GM21825 (cell line): ENCODE data around the gene ATAD2B.
"Not testable (repeated sequence)": the region's sequence is repeated elsewhere in the genome, so short reads cannot be mapped to it uniquely, and the experiment has no call there.

Experiments used
- ATAC-seq: cut with Tn5 transposase; IDR thresholded peaks from one replicate; pipeline ENCODE4 v1.9.1; 2021; ENCODE audit warnings: mild to moderate bottlenecking, moderate library complexity; ENCODE audit not compliant: unreplicated experiment

The ATAD2B gene

DNA sequence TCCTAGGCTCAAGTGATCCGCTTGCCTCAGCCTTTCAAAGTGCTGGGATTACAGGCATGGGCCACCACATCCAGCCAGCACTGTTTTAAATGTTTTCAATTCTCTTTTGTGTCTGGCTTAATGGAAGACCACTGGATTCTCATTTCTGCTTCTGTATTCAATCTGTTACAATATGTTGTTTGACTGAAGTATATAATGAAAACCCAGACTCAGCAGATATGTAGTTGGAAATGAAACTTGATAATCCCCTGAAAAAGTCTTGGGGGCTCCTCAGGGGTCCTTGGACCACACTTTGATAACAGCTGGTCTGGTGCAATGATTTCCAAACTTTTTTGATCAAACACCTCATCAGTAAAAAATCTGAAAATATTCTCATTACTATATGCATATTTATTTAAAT is 132.7 kb downstream of the ATAD2B start:
- ATAC-seq: no peak

DNA sequence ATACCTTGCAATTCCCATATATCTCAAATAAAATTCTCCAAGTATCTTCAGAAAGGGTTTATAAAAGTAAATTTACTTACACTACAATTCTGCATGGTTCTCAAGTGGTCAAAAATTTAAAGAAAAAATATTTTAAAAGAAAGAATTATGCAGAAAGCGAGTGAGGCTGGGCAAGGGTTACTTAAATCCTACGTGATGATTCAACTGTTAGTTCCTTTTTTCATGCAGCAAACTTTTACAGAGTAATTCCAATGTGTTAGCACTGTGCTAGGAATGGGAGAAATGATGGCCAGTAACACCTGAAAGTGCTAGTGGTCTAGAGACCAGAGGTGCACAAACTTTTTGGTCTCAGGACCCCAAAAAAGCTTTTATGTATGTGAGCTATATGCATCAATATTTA is 133.4 kb downstream of the ATAD2B start:
- no peak for ATAC-seq

DNA sequence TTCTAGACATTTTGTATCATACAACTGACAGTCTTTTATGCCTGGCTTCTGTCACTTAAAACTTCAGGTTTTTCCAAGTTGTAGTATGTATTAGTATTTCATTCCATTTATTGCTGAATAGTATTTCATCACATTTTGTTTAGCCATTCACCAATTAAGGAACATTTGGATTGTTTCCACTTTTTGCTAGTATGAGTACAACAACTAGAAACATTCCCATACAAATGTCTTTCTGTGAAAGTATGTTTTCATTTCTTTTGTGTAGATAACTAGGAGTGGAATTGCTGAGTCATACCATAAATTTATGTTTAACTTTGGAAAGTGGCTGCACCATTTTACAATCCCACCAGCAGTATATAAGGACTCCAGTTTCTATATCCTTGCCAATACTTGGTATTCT is 135.9 kb downstream of the ATAD2B start:
- no peak for ATAC-seq

DNA sequence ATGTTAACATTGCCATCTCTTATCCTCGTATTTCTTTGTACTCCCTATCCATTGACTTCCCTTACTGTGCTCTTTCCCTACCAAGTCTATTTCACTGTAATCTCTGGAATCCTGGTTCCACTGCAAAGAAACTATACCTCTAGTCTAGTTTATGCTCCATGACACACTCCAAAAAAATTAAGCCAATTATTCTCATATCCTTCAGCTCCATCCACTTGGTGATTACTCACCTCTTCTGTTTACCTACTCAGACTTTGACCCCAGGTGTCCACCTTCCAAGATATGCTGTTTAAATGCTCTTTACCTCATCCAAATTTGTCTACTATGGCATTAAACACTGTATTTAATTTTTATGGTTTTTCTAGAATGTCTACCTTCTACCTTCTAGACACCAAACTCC is 137.9 kb downstream of the ATAD2B start:
- ATAC-seq: no peak

DNA sequence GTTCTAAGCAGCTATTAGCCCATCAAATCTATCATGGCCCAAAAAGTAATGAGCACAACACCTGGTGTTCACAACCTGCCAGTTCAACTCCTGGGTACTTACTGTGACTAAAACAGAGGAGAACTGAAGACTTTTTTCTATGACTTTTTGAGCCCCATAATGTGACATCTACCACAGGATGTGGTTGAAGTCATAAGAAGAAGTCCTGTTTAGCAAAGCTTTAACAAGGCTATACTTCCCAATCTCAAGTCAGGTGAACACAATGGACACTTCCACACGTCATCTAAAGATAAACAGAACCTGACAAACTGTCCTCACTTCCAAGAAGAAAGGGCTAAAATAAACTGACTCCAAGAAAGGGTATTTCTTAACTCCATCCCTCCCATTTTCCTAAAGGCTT is 138.8 kb downstream of the ATAD2B start:
- ATAC-seq: peak; percentile 86

DNA sequence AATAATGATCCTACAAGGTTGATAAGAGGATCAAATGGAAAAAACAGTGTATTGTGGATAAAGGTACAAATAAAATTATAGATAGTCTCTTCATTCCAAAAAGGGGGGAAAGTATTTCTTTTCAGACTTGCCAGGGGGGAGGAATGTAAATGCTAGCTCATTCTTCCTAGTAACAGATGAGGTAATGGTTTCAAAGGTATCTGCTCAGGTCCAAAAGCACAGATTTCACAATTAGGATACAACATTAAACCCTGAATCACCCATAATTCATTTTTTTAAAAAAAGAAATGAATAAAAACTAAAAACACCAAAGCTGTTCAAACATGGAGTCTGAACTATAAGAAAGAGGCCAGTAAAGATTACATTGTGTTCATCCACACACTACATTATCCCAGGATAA is 142.0 kb downstream of the ATAD2B start:
- ATAC-seq: no peak

DNA sequence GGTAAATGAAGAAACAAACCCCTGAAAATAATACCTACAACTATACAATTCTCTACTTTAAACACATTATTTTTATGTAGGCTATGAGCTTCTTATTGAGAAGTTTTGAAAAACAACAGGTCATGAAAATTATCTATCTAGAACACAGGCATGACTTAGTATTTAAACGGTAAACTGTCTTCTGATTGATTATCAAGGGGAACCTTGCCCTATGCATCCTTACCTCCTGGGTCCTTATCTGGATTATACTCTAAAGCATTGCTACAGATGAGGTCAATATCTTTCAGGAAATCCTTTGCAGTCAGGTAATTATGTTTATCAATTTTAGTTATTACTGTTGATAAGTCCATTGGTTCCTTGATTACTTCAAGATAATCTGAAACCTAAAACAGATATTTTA is 144.3 kb downstream of the ATAD2B start:
- no peak for ATAC-seq

DNA sequence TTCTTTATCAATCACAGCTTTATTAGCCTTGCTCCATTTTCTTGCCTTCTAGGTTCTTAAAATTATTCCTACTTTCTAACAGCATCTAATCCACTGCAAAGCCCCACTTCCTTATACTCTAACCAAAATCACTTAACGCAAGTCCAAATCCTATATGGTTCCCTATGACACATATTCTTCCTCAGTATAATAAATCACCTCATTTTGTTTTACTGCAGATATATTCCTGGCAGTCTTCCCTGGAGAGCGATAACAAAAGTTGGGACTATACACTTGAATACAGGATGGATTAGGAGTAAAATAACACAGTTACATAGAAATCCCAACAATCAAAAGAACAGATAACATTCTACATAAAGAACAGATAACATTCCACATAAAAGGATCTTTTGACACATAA is 144.8 kb downstream of the ATAD2B start:
- ATAC-seq: no peak

DNA sequence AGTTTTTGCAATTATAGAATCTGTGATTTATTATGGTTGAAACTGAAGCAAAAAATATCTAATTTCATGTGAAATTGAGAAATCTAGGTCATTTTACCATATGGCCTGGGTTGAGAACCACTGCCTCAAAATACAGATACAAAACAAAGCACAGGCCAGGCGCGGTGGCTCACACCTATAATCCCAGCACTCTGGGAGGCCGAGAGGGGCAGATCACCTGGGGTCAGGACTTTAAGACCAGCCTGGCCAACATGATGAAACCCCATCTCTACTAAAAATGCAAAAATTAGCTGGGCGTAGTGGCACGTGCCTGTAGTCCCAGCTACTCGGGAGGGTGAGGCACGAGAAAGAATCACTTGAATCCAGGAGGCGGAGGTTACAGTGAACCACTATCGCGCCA is 146.5 kb downstream of the ATAD2B start:
- ATAC-seq: not testable (repeated sequence)

DNA sequence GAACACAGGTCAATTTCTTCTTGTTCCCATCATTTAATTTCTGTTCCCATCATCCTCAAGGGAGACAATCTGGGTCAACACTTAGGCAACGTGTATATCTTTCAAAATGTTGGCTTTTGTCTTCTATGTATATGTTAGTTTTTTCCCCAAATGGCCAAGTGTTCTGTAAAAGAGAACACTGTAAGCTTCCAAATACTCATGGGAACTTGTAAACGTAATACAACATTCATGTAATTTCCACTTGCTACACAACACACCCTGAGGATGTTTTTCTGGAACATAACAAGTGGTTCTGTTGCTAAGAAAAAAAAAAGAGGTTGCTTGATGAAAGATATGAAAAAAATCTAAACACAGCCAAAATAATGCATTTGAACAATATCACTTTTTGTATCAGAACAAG is 149.1 kb downstream of the ATAD2B start:
- no peak for ATAC-seq

DNA sequence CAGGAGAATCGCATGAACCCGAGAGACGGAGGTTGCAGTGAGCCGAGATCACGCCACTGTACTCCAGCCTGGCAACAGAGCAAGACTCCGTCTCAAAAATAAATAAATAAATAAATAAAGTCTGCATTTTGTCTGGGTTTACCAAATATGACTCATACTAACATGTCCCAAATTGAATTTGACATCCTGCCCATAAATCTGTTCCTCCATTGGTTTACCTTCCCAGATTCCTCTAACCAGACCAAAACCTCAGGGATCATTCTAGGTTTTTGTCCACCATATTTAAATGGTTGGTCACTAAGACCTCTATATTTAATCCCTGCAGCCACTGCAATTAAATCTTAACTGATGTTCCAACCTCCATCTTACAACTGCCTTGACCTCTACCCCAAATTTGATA is 150.9 kb downstream of the ATAD2B start:
- no peak for ATAC-seq

DNA sequence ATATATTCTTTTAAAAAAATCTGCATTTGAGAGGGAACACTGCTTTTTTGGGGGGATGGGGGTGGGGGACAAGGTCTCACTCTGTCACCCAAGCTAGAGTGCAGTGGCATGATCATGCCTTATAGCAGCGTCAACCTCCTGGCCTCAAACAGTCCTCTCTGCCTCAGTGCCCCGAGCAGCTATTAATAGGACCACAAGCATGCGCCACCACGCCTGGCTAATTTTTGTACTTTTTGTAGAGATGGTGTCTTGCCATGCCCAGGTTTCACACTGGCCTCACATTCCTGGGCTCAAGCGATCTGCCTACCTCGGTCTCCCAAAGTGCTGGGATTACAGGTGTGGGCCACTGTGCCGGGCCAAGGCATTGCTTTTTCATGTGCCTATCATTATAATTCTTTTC is 154.2 kb downstream of the ATAD2B start:
- ATAC-seq: no peak

DNA sequence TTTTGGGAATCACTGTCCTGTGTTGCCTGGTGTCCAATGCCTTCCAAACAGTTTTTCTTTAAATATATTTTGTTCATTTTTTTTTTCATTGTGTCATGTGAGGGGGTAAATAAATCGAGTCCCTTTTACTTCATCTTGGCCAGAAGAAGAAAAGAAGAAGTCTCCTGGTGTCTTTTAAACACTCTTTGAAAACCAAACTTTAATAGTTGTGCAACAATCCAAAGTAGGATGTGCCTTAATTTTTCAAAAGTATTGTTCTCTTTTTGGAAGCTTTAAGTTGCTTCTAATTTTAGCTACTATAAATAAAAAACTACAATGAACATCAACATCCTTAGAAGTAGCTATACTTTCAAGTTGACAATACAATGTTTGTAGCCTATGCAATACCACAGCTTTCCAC is 154.9 kb downstream of the ATAD2B start:
- ATAC-seq: no peak

DNA sequence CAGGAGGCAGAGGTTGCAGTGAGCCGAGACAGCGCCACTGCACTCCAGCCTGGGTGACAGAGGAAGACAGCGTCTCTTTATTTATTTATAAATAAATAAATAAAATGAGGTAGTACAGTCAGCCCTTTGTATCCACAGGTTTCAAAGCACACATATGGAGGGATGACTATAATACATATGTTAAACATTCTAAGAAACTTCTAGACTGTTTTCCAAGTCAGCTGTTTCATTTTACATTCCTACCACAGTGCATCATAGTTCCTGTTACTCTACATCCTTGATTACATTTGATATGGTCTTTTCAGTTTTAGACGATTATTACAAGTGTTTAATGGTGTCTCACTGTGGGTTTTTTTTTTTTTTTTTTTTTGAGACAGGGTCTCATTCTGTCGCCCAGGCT is 157.6 kb downstream of the ATAD2B start:
- ATAC-seq: no peak

DNA sequence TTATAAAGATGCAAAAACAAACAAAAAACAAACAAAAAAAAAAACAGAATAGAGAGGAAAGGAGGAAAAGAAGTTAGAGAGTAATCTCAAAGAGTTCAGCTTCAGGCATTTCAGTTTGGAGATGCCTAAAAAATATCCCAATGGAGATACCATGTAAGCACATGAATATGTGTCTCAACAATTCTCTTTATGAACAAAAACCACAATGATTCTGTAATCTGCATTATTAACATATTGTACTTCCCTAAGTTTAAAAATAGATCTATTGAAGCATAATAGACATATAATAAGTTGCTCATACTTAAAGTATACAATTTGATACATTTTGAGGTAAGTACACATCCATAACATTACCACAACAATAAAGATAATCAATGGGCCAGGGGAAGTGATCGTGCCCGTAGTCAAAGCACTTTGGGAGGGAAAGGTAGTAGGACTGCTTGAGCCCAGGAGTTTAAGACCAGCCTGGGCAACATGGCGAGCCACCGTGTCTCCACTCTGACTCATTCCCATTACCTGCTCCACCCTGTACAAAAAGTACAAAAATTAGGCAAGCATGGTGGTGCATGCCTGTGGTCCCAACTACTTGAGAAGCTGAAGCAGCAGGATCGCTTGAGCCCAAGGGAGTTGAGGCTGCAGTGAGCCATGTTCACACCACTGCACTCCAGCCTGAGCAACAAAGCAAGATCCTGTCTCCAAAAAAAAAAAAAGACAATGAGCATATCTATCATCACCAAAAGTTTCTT is 158.9 kb downstream of the ATAD2B start:
- ATAC-seq: no peak

DNA sequence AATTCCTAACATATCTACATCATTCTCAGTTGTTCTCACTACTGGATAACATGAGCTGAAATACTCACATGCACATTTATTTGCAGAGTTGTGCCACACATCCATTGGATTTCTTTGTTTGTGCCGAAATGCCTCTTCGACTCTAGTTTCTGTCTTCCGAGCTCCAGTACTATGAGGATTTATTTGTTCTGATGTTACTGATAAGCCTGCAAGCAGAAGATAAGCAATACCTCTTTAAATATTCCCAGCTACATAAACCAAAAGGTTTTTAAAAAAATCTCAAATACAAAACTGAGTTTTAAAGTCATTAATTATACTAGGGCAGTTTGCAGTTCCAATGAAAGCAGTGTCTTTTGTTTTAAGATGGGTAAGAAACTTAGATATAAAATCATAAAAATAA is 164.8 kb downstream of the ATAD2B start:
- ATAC-seq: no peak

DNA sequence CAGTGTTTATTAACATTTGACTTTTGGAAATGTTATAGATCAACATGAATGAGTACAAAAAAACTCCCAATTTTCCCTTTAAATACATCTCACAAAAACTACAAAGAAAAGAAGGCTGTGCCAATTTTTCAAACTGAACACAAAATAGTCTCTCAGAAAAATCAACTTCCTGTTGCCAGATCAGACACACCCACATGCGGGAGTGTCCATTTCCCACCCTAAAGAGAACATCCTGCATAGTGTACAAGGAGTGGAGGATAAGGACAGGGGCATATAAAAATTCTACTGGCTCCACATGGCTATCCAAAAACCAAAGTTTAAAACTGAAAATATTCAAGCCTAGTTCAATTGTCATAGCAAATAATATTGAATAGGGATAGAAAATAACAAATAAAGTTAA is 165.3 kb downstream of the ATAD2B start:
- no peak for ATAC-seq

DNA sequence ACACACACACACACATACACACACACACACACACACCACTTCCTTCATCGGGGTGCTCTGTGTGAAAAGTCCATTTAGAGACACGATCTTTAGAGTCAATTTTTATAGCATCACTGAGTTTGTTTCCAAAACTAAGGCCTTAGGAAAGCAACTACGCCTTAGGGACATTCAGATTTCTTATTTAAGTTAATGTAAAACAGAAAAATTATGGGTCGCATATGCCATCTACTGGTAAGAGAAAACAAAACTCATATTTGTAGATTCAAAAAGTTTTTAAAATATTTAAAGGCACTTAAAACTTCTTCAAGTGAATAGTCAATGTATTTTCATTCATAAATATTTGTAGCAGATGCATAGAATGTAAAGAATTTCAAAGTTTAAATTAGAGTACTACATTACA is 166.2 kb downstream of the ATAD2B start:
- no peak for ATAC-seq

DNA sequence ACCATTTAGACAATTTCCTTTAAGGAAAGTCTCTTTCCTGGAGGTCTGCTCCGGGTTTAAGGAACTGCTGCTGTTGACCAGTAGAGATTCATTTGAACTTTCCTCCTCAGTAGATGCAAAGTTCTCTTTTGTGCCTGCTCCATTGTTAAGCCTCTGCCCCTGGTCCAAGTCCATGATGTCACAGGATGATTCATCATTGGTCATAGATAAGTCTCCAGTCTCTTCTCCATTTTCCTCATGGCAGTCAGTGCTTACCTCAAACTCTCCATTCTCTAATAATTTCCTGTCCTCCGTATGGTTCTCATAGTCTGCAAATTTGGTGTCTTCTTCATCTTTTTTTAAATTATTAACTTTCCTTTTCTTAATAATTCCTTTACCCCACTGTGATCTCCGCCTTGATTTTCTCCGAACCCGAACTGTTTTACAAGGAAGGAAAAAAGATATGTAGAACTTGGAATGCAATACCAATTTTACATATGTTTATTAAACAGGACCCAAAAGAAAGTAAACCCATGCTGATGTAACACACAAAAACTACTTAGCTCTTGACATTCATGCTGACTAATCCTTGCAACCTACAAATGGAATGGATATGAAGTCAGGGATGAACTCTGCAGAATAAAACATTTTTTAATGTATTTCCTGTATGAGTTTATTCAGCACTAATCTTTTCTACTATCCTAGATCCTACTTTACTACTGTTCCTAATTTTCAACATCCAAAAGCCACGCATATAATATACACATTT is 169.1 kb downstream of the ATAD2B start:
- no peak for ATAC-seq

DNA sequence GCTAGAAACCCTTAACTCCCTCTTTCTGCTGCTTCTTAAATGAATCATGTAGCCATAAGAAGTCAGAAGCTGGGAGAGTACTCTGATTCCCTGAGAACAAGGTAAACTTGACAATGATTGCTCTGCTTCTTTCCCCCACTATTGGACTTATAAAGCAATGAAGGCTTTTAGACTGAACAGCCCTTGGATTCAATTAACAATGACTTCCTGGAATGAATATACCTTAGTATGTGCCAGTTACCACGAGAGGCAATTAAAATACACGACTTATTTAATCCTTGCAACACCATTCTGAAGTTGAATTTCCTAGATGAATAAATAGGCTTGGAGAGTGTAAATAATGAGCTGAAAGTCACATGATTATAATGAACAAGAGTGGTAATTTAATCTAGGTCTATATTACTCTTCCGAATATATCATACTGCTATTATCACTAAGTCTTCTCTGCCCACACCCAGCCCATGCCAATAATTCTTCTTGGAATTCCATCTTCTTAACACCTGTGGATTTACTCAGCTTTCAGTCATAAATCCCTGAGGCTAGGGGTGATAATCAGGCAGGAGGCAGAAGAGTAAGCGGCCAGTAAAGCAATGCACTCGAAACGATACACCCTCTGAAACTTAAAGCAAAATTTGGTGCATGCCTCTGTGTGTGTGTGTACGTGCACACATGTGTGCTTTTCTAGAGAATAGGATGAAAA is 170.2 kb downstream of the ATAD2B start:
- no peak for ATAC-seq

DNA sequence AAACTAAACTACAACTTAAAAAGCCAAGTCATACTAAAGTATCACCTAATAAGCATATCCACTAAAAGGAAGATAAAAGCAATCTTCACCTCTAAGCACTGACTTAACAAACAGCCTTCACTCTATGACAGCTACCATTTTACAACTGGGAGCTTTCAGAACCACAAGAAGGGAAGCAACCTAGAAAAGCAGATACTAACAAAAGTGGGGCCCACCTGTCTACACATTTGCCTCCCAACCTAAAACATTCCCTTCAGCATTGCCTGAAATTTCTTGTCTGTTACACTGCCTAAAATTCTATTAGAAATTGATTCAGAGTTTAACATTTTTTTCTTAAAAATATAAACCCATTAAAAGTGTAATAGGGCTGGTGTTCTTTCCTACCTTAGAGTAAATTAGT is 172.0 kb downstream of the ATAD2B start:
- ATAC-seq: no peak
